ENCODE measurements around the gene BMPER.

Gene BMPER

DNA sequence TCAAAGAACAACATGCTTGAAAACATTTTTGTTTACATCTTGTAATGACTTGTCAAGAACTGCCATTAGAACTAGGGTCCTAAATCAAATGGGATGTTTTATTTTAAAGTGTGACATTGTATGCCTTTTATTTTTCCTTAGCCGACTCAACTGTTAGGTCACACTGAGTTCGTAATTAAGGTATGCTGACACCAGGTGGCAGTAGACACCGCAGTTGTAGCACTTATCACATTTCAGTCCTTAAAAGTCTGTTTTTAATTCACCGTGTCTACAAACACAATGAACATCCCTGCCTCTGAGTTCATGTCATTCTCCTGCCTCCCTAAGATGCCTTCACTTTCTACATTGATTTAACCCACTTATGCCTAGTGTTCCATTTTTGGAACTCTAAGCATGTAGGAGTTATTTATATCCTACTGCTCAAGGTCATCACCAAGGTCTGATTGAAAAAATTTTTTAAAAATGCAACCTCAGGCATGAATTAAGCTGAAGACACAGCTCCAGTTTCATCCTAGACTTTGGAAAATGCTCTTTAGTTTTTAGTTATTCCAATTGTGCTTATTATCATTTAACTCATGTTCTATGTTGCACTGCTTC is 186.1 kb downstream of the BMPER start:
- DNase-seq (ENCODE audit: low read depth in 2 of 2) = no peak

DNA sequence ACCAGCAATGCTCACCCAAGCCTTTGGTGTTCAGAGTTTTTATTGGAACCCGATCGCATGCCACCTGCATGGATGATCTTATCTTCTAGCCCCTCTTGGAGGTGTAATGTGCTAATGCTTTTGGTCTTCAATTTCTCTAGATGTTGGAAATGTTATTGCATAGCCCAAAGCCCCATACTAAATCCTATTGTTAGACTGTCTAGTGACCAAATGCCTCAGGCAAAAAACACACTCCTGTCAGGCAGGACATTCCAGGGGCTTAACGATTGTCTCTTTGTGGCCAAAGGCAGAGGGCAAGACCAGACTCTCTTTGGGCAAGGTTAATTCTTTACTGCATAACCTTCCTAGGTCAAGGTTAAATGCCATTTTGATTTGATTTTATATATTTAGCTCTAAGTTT is 187.9 kb downstream of the BMPER start:
- no peak for DNase-seq (ENCODE audit: low read depth in 2 of 2)

DNA sequence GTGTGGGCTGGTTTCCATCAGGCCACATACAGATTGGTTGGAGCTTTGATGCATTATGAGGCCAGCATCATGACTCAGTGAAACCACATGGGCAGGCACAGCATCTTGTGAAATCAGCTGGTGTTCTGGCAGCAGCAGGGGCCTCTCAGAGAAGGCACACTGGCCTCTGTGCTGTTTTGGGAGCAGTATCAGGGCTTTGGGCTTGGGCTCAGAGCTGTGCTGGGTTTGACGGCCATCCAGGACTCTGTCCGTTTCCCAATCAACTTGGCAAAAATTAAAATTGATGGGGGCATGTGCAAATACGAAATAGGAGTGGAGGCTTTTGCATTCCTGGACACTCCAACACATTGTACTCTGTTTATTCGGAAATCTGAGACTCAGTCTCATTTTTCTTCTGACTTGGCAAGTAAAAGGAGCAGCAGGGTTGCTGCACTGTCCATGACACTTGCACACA is 190.9 kb downstream of the BMPER start:
- no peak for DNase-seq (ENCODE audit: low read depth in 2 of 2)

DNA sequence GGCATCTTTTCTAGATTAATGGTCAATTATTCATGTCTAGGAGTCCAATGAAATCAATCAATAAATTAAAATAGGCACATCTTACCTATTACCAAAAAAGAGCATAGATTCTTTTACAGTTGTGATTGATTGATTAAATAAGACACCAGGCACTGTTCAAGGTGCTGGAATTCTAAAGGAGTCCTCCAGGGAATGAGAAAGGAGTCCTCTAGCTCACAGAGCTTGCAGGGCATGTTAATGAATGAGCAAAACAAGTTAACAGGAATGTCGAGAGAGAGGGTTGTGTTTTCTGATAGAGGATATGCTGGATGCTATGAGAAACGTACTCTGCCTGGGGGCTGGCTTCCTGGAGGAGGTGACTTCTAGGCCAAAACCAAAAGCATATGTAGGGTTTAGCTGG is 191.4 kb downstream of the BMPER start:
- no peak for DNase-seq (ENCODE audit: low read depth in 2 of 2)

DNA sequence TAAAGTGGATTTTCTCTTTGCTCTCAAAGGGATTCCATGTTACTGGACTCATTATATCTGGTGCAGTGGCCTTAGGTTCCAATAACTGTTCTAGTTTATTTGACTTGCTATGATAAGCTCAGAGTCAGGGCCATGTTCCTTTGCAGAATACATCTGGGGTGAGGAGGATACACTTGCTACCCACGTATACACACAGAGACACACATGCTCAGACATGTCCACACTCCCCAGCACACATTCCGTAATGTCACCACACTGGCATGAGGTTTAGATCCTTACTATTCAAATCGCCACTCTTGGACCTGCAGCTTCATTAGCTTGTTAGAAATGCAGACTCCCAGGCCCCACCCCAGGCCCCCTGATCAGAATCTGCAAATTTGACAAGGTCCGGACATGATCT is 195.3 kb downstream of the BMPER start:
- no peak for DNase-seq (ENCODE audit: low read depth in 2 of 2)

DNA sequence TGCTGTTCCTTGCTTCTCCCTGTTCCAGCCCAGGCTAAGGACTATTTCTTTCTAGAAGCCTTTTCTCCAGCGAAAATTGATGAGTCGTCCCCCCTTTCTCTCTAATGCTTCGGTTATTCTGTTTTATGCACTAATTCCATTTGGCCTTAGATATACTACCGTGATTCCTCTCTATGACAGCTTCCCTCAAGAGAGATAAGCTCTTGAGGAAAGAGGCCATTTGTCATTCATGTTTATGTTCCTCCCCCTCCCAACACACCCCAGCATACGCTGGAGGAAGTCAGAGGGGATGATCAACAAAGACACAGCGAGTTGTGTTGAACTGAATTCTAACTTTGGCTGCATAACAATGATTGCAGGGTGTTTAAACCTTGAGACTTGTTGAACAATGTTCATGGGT is 198.8 kb downstream of the BMPER start:
- no peak for DNase-seq (ENCODE audit: low read depth in 2 of 2)

DNA sequence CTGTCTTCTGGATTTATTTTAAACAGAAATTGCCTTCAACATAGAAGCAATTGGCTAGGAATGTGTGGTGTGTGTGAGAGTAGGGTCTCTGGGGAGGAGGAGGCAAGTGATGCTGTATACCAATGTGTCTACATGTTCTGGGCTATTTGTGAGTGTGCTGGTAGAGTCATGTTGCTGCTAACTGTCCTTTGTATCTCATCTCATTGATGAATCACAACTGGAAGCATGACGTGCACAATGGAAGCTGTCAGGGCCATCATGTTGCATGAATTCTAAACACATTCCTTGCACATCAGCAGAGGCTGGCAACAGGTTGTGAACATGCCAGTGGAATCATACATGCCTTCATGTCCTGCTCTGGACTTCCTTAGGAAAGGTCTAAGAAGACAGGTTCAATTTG is 199.7 kb downstream of the BMPER start:
- DNase-seq (ENCODE audit: low read depth in 2 of 2) = no peak

DNA sequence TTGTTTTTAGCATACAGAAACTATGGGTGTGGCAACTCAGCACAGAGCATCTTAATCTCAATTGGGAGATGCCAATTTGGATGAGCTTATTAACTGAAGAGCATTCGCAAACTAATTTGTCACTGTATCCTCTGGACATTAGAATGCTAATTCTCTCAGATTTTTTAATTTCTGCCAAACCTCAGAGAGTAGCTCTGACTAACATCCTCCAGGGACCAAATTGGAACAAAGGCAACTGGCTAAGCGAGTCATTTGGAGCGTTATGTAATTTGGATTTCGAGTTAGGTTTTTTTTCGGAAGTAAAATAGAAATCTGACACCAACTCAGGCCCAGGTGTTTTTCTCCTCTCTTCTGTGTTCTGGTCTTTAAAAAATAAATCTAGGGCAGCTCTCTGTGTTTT is 201.9 kb downstream of the BMPER start:
- DNase-seq (ENCODE audit: low read depth in 2 of 2) = no peak

DNA sequence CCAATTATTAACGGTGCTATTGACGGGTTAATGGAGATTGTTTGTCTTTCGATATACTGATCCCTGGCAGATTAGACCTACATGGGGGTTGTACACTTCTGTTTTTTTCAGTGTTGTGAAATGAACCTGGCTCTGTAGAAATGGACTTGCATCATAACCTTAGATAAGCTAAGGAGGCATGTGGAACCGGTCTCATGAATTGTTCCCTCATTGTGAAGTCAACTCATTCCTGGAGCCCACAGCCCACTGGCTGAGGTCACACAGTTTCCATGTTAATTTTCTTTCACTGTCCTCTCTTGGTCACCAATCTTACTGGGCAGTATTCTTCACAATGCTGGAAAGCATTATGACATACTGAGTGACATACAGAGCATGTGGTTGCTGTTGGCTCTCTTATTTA is 202.8 kb downstream of the BMPER start:
- no peak for DNase-seq (ENCODE audit: low read depth in 2 of 2)

DNA sequence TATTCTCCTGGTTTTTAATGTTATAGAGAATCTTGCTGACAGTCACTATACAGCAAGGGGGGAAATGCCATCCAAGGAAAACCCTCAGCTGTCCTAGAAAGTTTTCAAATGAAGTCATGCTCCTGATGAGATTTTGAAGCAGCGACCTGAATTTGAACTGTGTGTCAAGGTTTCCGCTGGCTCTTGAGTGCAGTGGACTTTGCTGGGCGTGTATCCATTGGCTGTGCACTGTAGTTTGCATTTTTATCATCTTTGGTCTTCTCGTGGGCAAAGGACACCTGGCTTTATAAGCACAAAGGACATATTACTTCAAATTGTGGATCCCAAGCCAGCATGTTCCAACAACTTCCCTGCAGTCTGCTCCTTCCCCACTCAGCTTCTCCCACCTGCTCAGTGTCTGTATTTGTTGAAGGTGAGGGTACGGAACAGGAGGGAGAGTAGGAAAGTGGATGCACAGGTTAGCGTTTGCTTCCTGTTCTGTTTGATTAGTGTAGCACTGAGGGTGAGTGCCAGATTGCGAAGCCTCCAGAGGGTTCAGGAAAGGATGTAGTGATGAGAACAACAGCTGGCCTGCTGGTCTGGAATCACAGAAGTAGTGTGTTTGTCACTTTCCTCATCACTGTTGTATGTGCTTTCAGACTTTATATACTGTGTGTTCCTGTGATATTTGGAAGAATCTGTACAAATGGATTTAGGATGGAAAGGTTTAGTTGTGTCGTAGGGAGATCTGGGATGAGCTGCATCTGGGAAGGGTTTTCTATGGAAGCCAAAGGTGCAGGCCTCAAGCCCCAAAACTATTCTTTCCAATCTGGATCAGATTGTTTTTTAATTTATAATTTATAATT is 204.8 kb downstream of the BMPER start:
- DNase-seq (ENCODE audit: low read depth in 2 of 2) = no peak

DNA sequence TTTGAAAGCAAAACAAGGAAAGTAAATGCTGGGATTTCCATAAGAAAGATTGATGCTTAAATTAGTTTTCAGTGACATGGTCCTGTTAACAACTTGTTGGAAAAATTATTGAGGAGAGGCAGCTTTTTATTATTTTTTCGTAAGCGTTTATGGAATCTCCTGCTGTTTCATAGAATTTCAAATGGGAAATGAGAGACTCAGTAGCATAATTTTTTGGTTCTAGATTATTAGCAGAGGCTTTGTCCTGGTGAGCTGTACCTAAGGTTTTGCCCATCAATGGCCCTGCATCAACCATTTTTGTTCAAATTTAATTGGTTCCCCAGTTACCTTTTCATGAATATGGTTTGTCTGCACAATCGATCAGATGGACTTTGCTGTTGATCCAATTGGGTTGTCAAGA is 205.7 kb downstream of the BMPER start:
- DNase-seq (ENCODE audit: low read depth in 2 of 2) = no peak

DNA sequence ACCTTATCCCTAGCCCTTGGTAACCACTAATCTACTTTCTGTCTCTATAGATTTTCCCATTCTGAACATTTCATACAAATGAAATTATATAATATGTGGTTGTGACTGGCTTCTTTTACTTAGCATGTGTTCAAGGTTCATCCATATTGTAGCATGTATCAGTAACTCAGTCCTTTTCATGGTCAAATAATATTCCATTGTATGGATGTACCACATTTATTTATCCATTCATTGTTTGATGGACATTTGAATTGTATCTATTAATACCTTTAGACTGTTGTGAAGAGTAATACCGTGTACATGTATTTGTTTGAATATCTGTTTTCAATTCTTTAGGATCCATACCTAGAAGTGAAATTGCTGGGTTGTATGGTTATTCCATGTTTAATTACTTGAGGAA is 210.2 kb downstream of the BMPER start:
- no peak for DNase-seq (ENCODE audit: low read depth in 2 of 2)

DNA sequence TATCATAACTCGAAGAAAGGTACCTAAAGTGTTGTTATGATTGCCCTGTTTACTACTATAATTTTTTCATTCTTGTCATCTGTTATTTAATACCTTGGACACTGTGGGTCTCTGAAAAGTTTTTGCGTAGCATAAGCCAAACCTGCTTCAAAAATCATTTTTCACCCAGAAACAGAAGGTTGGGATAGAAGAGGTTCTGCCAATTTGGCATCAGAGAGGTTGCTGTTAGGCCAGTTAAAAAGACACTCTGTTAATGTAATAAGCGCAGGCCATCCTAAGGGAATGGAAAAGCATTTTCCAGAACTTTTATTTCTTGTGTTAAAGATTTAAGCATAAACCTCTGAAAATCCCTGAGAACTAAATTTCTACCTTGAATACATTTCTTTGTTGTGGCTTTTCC is 212.2 kb downstream of the BMPER start:
- no peak for DNase-seq (ENCODE audit: low read depth in 2 of 2)

DNA sequence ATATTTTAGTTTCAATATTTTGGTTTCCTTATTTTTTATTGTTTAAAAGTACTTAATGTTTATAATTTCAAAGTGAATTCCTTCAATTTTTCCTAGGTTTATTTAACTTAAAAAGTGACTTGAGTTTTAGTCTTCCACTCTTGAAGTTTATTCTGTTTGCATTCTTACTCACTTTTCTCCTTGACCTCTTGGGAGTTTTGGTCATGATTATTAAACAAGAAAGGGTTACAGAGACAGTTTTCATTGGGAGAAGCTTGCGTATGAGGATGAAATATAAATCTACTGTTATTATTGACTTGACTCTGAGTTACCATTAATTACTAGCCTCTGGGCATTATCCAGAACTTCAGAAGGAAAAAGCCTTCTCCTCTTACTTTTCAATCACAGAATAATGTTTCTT is 216.0 kb downstream of the BMPER start:
- no peak for DNase-seq (ENCODE audit: low read depth in 2 of 2)

DNA sequence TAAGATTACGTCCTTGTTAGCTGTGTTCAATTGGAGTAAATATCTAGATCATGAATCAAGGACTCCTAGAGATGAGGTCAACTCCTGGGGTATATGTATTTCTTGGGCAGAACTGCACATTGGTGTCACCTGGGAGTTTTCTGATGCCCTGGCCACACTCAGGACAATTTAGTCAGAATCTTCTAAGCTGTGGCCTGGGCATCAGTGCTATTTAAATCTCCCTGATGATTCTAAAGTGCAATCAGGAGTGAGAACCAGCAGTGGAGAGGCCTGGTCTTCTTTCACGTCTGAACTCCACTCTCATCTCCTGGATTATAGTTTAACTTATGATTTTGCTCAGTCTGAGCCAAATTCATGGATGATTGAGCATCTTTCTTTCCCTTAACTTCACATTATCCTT is 218.0 kb downstream of the BMPER start:
- no peak for DNase-seq (ENCODE audit: low read depth in 2 of 2)

DNA sequence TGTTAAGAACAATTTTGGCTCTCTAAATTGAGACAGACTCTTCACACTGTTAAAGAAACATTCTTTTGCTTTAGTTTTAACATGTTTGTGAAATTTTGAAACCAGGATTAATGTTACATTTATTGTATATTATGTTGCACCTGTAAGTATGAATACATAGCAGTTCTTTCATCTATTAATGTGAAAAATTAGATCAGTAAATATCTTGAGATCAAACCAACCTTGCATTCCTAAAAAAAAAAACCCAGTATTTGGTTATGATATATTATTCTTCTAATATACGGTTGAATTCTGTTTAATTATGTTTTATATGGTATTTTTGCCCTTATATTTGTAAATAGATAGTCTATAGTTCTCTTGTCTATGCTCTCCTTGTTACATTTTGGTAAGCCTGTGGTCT is 219.4 kb downstream of the BMPER start:
- no peak for DNase-seq (ENCODE audit: low read depth in 2 of 2)

DNA sequence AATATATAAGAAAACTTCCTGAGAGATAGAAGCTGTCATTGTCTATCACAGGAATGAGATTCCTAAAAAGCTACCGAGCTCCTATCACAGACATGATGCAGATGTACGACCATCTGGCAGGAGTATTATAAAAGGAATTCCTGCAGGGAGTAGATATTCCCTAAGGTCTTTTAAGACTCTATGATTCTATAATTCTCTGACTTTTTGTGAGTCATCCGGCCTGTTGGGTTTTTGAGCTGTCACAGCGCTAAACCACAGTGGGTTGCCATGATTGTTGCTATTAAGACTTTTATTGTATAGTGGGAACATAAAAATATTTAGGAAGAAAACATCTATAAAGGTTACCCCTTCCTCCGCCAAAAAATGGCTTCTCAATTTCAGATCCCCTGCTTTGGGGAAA is 223.4 kb downstream of the BMPER start:
- no peak for DNase-seq (ENCODE audit: low read depth in 2 of 2)

DNA sequence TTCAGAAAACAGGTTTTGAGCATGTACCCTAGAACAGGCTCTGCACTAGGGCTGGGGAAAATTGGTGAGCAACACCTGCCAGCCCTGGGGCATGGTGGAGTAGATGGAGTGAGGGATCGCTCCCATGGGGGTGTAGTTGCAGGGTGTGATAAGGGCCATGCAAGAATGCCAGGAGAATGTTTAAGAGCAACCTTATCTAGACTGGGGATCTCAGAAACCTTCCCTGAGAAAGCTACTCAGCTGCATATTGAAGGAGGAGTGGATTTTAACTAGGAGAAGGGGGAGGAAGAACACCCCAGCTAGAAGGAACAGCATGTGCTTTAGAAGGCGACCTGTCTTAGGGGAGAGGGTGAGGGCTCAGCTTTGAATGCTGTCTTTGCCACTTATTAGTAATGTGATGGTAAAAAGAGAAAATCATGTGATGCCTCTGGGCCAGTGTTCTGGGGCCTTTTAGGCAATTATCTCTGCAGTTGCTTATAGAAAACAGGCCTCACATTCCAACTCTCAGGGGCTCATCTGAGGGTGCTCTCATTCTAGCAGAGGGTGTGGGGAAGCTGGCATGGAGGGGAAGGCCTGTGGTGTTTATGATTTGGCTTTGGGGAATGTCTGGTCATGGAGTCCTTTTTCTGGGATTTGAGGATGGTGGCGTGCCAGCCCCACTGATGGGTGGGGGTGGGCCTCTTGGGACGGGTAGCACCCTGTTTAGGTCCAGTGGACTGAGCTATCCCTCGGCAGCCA is 225.4 kb downstream of the BMPER start:
- DNase-seq (ENCODE audit: low read depth in 2 of 2) = no peak

DNA sequence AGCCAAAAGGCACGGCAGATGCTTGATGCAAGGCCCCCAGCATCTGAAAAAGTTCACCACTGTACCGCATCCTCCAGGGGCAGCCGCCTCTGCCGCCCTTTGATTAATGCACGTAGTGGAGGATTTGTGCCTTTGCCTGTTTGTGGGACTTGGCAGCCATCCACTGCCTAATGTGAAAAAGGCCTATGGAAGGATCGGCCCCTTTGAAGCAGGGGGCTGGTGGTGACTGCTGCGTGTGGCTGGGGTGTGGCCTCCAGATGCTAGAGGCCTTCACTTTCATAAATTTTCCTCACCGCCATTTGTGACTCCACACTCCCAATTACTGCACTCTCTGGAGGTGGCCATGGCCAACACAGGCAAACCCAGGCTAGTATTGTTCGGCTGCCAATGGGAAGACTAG is 226.0 kb downstream of the BMPER start:
- no peak for DNase-seq (ENCODE audit: low read depth in 2 of 2)

DNA sequence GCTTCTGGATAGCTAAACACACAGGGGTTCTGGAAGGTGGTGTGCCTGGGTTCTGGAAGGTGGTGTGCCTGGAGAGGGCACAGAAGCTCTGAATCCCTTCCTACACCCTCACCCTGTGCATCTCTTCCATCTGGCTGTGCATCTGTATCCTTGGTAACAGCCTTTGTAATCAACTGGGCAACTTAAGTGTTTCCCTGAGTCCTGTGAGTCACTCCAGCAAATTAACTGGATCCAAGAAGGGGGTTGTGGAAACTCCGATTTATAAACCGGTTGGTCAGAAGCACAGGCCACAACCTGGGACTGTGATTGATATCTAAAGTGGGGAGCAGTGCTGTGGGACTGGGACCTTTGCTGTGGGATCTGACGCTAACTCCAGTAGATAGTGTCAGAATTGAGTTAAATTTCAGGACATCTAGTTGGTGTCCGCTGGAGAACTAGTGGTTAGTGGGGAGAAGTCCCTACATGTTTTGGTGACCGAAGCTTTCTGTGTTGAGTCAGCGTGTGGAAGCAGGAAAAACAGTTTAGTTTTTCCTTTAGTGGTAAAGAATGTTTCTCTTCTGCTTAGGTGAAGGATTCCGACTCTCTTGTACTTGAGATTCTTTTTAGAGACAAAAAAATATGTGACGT is 228.1 kb downstream of the BMPER start:
- DNase-seq (ENCODE audit: low read depth in 2 of 2) = no peak

DNA sequence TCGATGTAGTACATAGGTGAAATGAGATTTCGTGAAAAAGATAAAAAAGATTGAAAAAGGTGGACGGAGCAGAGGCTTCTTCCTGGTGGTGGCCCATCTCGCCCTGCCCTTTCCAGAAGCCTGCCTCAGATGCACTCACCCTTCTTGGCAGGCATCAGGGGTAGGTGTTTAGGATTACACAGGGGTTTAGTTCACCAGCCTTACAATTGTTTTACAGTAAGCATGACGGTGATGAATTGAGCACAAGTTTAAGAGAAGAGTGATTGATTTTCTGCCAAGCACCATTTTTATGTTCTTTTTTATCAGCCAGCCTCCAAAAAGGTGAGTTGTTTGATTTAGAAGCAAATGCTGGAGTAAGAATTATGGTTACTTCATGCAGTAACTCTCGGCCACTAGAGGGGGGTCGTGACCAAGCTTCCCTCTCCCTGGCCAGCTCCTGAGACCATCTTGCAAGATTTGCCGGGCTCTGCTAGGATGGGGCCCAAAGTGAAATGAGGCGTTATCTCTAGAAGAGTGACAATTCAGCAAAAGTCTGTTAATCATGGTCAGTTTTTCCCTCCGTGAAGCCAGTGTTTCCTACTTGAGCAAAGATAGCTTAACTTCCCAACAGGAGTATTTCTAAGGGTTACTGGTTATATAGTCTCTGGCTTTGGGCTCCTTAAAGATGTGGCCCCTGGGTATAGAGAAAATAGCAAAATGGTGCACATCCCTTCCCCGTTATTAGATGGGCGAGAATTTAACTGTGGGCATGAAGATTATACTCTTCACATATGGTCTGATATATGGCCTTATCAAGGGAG is 228.8 kb downstream of the BMPER start:
- DNase-seq (ENCODE audit: low read depth in 2 of 2) = no peak

DNA sequence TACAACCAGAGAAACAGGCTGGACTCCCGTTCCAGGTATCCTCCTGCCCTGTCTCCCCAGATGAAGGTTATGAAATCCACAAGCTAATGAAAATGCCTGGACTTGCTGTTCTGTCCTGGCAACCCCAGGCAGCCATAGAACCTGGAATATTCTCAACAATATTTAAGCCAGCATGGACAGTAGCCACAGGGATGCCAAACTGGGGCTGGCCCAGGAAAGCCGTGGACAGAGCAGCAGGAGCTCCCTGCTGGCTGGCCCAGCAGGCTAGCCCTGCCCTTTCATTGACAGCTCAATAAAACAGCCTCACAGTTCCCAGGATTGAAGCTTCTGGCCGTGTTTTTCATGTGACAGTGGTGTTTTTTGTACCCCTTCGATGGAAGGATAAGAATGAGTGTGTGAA is 230.6 kb downstream of the BMPER start:
- DNase-seq (ENCODE audit: low read depth in 2 of 2) = no peak
